Mesendoderm (in vitro differentiated cells): Measurements from ENCODE around the gene SPNS3.

Experiments
- DNase-seq: peaks from one replicate; pipeline ENCODE4 v3.0.0; 2013
- H2AK5ac ChIP-seq: 2 replicates; pipeline ENCODE4 v1.6.1; 2013; ENCODE audit warnings: low read length, inconsistent platforms
- H2BK120ac ChIP-seq: 2 replicates; pipeline ENCODE4 v1.6.1; 2013; ENCODE audit warnings: low read depth, mild to moderate bottlenecking, low read length, moderate library complexity, mixed read lengths
- H2BK15ac ChIP-seq: replicated peaks from 2 replicates; pipeline ENCODE4 v1.6.1; 2013; ENCODE audit warnings: low read depth, mild to moderate bottlenecking, moderate library complexity
- H2BK5ac ChIP-seq: 2 replicates; pipeline ENCODE4 v1.6.1; 2013; ENCODE audit warnings: low read length, inconsistent platforms
- H3K18ac ChIP-seq: 2 replicates; pipeline ENCODE4 v1.6.1; 2013; ENCODE audit warnings: mild to moderate bottlenecking, low read length, mixed read lengths
- H3K23ac ChIP-seq: one replicate; pipeline ENCODE4 v1.6.1; 2013; ENCODE audit warnings: low read length
- H3K27ac ChIP-seq: 2 replicates; pipeline ENCODE4 v1.5.1; 2013; ENCODE audit warnings: low read depth, mild to moderate bottlenecking, inconsistent platforms, low read length, moderate library complexity
- H3K27me3 ChIP-seq: 2 replicates; pipeline ENCODE4 v1.6.1; 2013; ENCODE audit warnings: low read length, control low read depth, mild to moderate bottlenecking, inconsistent platforms; ENCODE audit not compliant: insufficient read depth, poor library complexity
- H3K36me3 ChIP-seq: 2 replicates; pipeline ENCODE4 v1.6.1; 2013; ENCODE audit warnings: low read length, inconsistent platforms; ENCODE audit not compliant: control insufficient read depth, insufficient read depth
- H3K4ac ChIP-seq: one replicate; pipeline ENCODE4 v1.6.1; 2013; ENCODE audit warnings: low read depth, mild to moderate bottlenecking, low read length, moderate library complexity
- H3K4me1 ChIP-seq: 2 replicates; pipeline ENCODE4 v1.6.1; 2013; ENCODE audit warnings: low read depth, low read length, inconsistent platforms; ENCODE audit not compliant: control insufficient read depth
- H3K4me2 ChIP-seq: 2 replicates; pipeline ENCODE4 v1.6.1; 2013; ENCODE audit warnings: low read length
- H3K4me3 ChIP-seq: 2 replicates; pipeline ENCODE4 v1.5.1; 2013; ENCODE audit warnings: mild to moderate bottlenecking, low read length
- H3K56ac ChIP-seq: one replicate; pipeline ENCODE4 v1.6.1; 2013; ENCODE audit warnings: low read length
- H3K79me1 ChIP-seq: 2 replicates; pipeline ENCODE4 v1.6.1; 2013; ENCODE audit warnings: low read length, inconsistent platforms
- H3K79me2 ChIP-seq: 2 replicates; pipeline ENCODE4 v1.6.1; 2013; ENCODE audit warnings: mild to moderate bottlenecking, low read length; ENCODE audit not compliant: control insufficient read depth, insufficient read depth
- H3K9ac ChIP-seq: 2 replicates; pipeline ENCODE4 v1.6.1; 2013; ENCODE audit warnings: low read length, inconsistent platforms
- H4K5ac ChIP-seq: one replicate; pipeline ENCODE4 v1.6.1; 2013; ENCODE audit warnings: low read length
- H4K8ac ChIP-seq: one replicate; pipeline ENCODE4 v1.6.1; 2013; ENCODE audit warnings: low read depth, mild to moderate bottlenecking, control low read depth, low read length, moderate library complexity
- WGBS: extraction: QIAGEN DNeasy Blood & Tissue Kit; methylation state at CpG from one replicate; pipeline ENCODE4 v1.1.7; 2013; ENCODE audit warnings: low lambda C conversion rate, missing lambda C conversion rate; ENCODE audit not compliant: insufficient coverage; ENCODE audit errors: extremely low coverage; 5-methylcytosine and 5-hydroxymethylcytosine counted together

SPNS3 gene

GRCh38 chr17:4406386-4406785 is 27.4 kb upstream of the SPNS3 start:
- no peaks in the 10 kb centered on the region for H3K36me3 ChIP-seq
- no peak overlapping the region for H4K5ac ChIP-seq
- no peak overlapping the region for H3K23ac ChIP-seq
- H3K9ac ChIP-seq = no peak overlapping the region
- DNase-seq = no peak
- H3K27me3 ChIP-seq = no peaks in the 10 kb centered on the region
- no peak overlapping the region for H2BK120ac ChIP-seq
- H3K18ac ChIP-seq = no peak overlapping the region
- no CpG with 5 or more reads among the region's 10 CpGs for WGBS
- no peak overlapping the region for H3K56ac ChIP-seq
- no peak overlapping the region for H2BK5ac ChIP-seq
- no peak overlapping the region for H2AK5ac ChIP-seq
- H3K4ac ChIP-seq = no peak overlapping the region
- no peak overlapping the region for H4K8ac ChIP-seq
- H3K4me1 ChIP-seq = no peaks in the 10 kb centered on the region
- no peak overlapping the region for H3K4me2 ChIP-seq
- no peaks in the 10 kb centered on the region for H3K79me1 ChIP-seq
- H2BK15ac ChIP-seq = no peak overlapping the region
- no peak overlapping the region for H3K4me3 ChIP-seq
- no peaks in the 10 kb centered on the region for H3K79me2 ChIP-seq
- no peak overlapping the region for H3K27ac ChIP-seq

- no peak overlapping the region for H4K5ac ChIP-seq
- H3K4me1 ChIP-seq = no peaks in the 10 kb centered on the region
- no peaks in the 10 kb centered on the region for H3K79me2 ChIP-seq
- H3K18ac ChIP-seq = no peak overlapping the region
- WGBS = no CpG with 5 or more reads among the region's 7 CpGs
- H3K4me3 ChIP-seq = no peak overlapping the region
- H3K4ac ChIP-seq = no peak overlapping the region
- no peaks in the 10 kb centered on the region for H3K79me1 ChIP-seq
- no peaks in the 10 kb centered on the region for H3K27me3 ChIP-seq
- H3K56ac ChIP-seq = no peak overlapping the region
- no peak overlapping the region for H4K8ac ChIP-seq
- no peak overlapping the region for H3K27ac ChIP-seq
- H2BK15ac ChIP-seq = no peak overlapping the region
- H2BK5ac ChIP-seq = no peak overlapping the region
- H3K9ac ChIP-seq = no peak overlapping the region
- H3K4me2 ChIP-seq = no peak overlapping the region
- peak; percentile 87 for DNase-seq
- H2BK120ac ChIP-seq = no peak overlapping the region
- H2AK5ac ChIP-seq = no peak overlapping the region
- no peaks in the 10 kb centered on the region for H3K36me3 ChIP-seq
- H3K23ac ChIP-seq = no peak overlapping the region
These were observed 26.5 kb upstream of the SPNS3 start for GRCh38 chr17:4407216-4407615.

GRCh38 chr17:4407851-4408250 is 25.9 kb upstream of the SPNS3 start:
- Histone ChIP-seq H2BK5ac (no peak overlapping the region), H3K27ac (no peak overlapping the region), H3K36me3 (no peaks in the 10 kb centered on the region), H3K4me1 (no peaks in the 10 kb centered on the region), H3K4me2 (no peak overlapping the region), H3K23ac (no peak overlapping the region), H3K79me2 (no peaks in the 10 kb centered on the region), H3K18ac (no peak overlapping the region), H2BK15ac (no peak overlapping the region), H2AK5ac (no peak overlapping the region), H4K8ac (no peak overlapping the region), H4K5ac (no peak overlapping the region), H3K79me1 (no peaks in the 10 kb centered on the region), H3K9ac (no peak overlapping the region), H3K56ac (no peak overlapping the region), H2BK120ac (no peak overlapping the region), H3K4ac (no peak overlapping the region), H3K27me3 (no peaks in the 10 kb centered on the region), H3K4me3 (no peak overlapping the region)
- no peak for DNase-seq
- no CpG with 5 or more reads among the region's 8 CpGs for WGBS

- H3K4me3 ChIP-seq = no peak overlapping the region
- WGBS = no CpG with 5 or more reads among the region's 6 CpGs
- no peak overlapping the region for H2BK15ac ChIP-seq
- no peak overlapping the region for H3K27ac ChIP-seq
- no peak overlapping the region for H2BK5ac ChIP-seq
- H3K23ac ChIP-seq = no peak overlapping the region
- no peak overlapping the region for H3K4ac ChIP-seq
- H4K8ac ChIP-seq = no peak overlapping the region
- no peak overlapping the region for H3K18ac ChIP-seq
- H4K5ac ChIP-seq = no peak overlapping the region
- H2BK120ac ChIP-seq = no peak overlapping the region
- no peak overlapping the region for H2AK5ac ChIP-seq
- DNase-seq = no peak
- H3K56ac ChIP-seq = no peak overlapping the region
- H3K9ac ChIP-seq = no peak overlapping the region
- no peaks in the 10 kb centered on the region for H3K27me3 ChIP-seq
- no peak overlapping the region for H3K4me2 ChIP-seq
- no peaks in the 10 kb centered on the region for H3K36me3 ChIP-seq
- no peaks in the 10 kb centered on the region for H3K79me2 ChIP-seq
- no peaks in the 10 kb centered on the region for H3K79me1 ChIP-seq
- no peaks in the 10 kb centered on the region for H3K4me1 ChIP-seq
These were observed 24.1 kb upstream of the SPNS3 start for GRCh38 chr17:4409659-4410058.

- no peak for DNase-seq
- no peak overlapping the region for H3K4ac ChIP-seq
- H2BK5ac ChIP-seq = no peak overlapping the region
- no peak overlapping the region for H3K56ac ChIP-seq
- no peak overlapping the region for H4K5ac ChIP-seq
- H3K4me1 ChIP-seq = no peaks in the 10 kb centered on the region
- no peak overlapping the region for H3K4me3 ChIP-seq
- no peak overlapping the region for H2BK15ac ChIP-seq
- H3K23ac ChIP-seq = no peak overlapping the region
- no peak overlapping the region for H3K4me2 ChIP-seq
- H3K18ac ChIP-seq = no peak overlapping the region
- H4K8ac ChIP-seq = no peak overlapping the region
- no peaks in the 10 kb centered on the region for H3K79me2 ChIP-seq
- H3K79me1 ChIP-seq = no peaks in the 10 kb centered on the region
- H3K9ac ChIP-seq = no peak overlapping the region
- no peak overlapping the region for H3K27ac ChIP-seq
- WGBS = no CpG with 5 or more reads among the region's 3 CpGs
- H3K27me3 ChIP-seq = no peaks in the 10 kb centered on the region
- H2AK5ac ChIP-seq = no peak overlapping the region
- H3K36me3 ChIP-seq = no peaks in the 10 kb centered on the region
- no peak overlapping the region for H2BK120ac ChIP-seq
These were observed 22.5 kb upstream of the SPNS3 start for GRCh38 chr17:4411201-4411600.

- no peaks in the 10 kb centered on the region for H3K27me3 ChIP-seq
- no peak overlapping the region for H3K27ac ChIP-seq
- H3K79me2 ChIP-seq = no peaks in the 10 kb centered on the region
- no peak overlapping the region for H2BK120ac ChIP-seq
- no peaks in the 10 kb centered on the region for H3K36me3 ChIP-seq
- peak; percentile 93 for DNase-seq
- no peak overlapping the region for H3K23ac ChIP-seq
- no peaks in the 10 kb centered on the region for H3K79me1 ChIP-seq
- H3K4me1 ChIP-seq = no peaks in the 10 kb centered on the region
- no peak overlapping the region for H3K9ac ChIP-seq
- no peak overlapping the region for H4K5ac ChIP-seq
- no peak overlapping the region for H4K8ac ChIP-seq
- H3K18ac ChIP-seq = no peak overlapping the region
- no CpG with 5 or more reads among the region's 27 CpGs for WGBS
- H2BK15ac ChIP-seq = no peak overlapping the region
- H2BK5ac ChIP-seq = no peak overlapping the region
- no peak overlapping the region for H3K4me3 ChIP-seq
- no peak overlapping the region for H3K4me2 ChIP-seq
- no peak overlapping the region for H2AK5ac ChIP-seq
- H3K56ac ChIP-seq = no peak overlapping the region
- H3K4ac ChIP-seq = no peak overlapping the region
These were observed 20.6 kb upstream of the SPNS3 start for GRCh38 chr17:4412933-4413831.
